CD4-positive, alpha-beta T cell treated with Interleukin-17A for 1 hour (primary cell): ENCODE measurements around the gene CCDC126.
"Not testable (repeated sequence)": the region's sequence is repeated elsewhere in the genome, so short reads cannot be mapped to it uniquely, and the experiment has no call there.

Experiments
- DNase-seq: peaks from one replicate; pipeline ENCODE4 v3.0.0-alpha.2; 2020

Gene CCDC126

DNA sequence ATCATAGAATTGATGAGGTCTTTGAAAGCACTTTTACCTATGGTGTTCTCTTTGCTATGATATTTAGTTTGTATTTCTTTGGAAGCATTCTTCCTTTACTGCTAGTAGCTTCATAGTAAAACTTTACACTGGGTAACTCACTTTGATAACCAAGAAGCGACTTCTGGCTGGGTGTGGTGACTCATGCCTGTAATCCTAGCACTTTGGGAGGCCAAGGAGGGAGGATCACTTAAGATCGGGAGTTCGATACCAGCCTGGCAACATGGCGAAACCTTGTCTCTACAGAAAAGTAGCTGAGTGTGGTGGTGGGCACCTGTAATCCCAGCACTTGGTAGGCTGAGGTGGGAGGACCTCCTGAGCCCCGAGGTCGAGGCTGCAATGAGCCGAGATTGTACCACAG lies 36.2 kb downstream of the CCDC126 start:
- DNase-seq = no peak

- DNase-seq = no peak
Measured at GRCh38 chr7:23645822-23646221, 48.6 kb downstream of the CCDC126 start.

- DNase-seq = no peak
Measured at GRCh38 chr7:23653942-23654341, 56.8 kb downstream of the CCDC126 start.

GRCh38 chr7:23654508-23654907 lies 57.3 kb downstream of the CCDC126 start:
- no peak for DNase-seq

GRCh38 chr7:23655433-23655832 lies 58.3 kb downstream of the CCDC126 start:
- no peak for DNase-seq

- DNase-seq = no peak
Measured at GRCh38 chr7:23658831-23659427, 61.7 kb downstream of the CCDC126 start.

DNA sequence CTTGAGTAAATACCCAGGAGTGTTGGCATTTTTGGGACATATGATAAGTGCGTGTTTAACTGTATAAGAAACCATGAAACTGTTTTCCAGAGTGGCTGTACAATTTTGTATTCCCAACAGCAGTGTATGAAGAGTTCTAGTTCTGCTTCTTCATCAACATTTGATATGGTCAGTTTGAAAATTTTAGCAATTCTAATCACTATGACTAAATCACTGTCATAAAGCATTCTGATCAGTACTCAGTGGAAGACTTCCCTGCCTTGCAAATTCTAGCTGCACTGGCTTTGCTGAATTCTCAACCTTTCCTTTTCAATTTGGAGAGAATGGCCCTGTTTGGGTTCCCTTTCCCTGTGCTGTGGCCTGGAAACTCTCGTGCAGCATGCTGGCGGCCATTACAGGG lies 64.2 kb downstream of the CCDC126 start:
- no peak for DNase-seq

DNA sequence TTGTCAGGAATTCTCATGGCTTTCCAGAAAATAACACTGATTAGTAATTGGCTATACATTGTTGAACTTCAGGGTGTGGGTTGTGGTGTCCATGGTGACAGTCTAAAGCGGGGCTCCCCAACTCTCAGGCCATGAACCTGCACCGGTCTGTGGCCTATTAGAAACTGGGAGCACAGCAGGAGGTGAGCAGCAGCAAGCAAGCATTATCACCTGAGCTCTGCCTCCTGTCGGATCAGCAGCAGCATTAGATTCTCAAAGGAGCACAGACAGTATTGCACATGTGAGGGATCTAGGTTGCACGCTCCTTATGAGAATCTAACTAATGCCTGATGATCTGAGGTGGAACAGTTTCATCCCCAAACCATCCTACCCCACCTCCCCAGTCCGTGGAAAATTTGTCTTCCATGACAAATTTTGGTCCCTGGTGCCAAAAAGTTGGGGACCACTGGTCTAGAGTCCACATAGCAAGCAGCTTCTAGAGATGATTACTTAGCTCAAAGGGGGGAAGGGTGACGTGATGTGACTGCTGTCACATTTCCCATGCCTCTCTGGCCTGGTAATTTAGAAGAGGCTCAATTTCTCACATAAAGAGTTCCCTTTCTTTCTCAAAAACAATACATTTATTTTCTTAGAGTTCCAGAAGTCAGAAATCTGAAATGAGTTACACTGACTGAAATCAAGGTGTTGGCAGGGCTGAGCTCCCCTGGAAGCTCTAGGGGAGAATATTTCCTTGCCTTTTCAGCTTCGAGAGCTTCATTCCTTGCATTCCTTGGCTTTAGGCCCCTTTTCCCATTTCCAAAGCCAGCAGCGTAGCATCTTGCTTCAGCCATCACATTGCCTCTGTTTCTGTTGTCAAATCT lies 65.2 kb downstream of the CCDC126 start:
- DNase-seq = no peak

- DNase-seq = no peak
Measured at GRCh38 chr7:23662984-23663313, 65.8 kb downstream of the CCDC126 start.

- DNase-seq = no peak
Measured at GRCh38 chr7:23664122-23664521, 66.9 kb downstream of the CCDC126 start.

DNA sequence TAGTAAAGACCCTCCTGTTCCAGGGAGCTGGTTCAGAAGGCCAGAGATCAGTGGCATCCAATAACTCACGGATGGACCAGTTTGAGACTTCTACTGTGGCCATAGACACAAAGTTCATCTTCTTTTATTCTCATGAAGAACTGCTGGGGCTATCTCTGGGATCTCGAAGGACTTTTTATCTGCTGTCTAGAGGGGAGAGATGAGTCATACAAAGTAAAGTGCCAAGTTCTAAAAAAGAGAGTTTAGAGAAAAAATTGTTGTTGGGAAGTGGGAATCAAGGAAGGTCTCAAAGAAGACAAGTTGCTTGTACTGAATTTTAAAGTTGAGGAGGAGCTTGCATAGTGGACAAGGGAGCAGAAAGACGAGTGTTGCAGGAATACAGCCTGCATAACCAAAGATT lies 74.9 kb downstream of the CCDC126 start:
- no peak for DNase-seq

GRCh38 chr7:23679898-23680413 lies 82.8 kb downstream of the CCDC126 start, which contains the start of gene FAM221A:
Gene FAM221A, plus strand, starts transcription at chr7:23680199. Its CDS starts 20 bp downstream, at chr7:23680219.
- peak; percentile 83 for DNase-seq

DNA sequence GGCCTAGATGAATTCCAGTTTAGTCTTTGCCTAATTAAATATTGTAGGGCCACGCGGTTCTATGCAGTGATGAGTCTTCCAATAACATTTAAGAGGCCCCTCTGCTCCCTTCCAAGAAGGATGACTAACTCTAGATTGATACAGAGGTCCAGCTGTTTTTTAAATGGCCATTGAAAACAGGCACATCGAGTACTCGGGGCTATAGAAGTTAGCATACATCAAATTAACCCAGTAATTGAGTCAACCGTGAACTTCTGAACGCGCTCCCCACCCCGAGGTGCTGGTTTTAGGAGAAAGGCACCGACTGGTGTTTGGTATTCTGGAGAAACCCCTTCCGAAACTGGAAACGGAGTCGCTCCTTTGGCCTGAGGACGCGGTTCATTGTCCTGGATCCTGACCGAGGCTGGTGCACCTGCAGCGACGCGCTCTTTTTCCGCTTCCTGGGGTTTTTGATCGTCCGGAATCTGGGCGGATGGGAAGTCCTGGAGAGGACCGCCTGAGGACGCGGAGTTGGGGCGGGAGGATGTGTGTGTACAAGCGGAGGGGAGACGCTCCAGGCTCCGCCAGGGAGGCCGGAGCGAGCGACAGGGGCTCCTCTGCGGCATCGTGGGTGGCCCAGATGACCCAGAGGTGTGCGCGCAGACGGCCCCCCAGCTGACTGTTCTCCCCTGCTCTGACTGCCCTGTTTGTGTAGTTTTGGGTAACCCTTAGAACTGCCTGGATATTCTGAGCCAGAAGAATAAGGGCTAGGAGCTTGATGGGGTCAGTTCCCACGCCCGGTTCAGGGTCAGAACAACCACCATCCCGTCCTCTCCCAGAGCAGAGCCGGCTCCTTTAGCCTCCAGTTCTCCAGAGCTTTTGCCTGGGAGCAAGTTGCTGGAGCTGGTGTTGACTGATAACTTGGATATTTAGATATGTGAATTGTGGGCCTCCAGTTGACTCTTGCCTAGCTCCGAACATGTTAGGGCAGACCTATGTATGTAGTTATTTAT lies 83.5 kb downstream of the CCDC126 start:
- DNase-seq = peak; percentile 59

- not testable (repeated sequence) for DNase-seq
Measured at GRCh38 chr7:23684041-23684440, 86.9 kb downstream of the CCDC126 start.

DNA sequence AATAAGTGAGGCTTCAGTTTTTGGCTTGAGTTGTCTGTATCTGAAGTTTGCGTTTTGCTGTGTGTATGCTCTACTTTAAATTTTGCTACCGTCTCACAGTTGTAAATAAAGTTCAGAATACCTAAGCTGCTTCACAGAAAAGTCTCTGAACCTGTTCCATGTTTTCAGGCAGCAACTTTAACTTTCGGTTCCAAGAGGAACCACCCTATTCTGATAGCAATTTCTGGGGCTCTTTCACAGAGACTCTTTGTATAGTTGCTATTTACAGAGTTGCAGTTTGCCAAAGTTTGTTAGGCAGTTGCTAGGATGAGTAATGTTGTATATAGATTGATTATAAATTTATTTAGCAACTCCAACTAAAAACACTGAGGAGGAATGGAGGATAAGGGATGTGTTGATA lies 88.5 kb downstream of the CCDC126 start:
- DNase-seq = no peak

DNA sequence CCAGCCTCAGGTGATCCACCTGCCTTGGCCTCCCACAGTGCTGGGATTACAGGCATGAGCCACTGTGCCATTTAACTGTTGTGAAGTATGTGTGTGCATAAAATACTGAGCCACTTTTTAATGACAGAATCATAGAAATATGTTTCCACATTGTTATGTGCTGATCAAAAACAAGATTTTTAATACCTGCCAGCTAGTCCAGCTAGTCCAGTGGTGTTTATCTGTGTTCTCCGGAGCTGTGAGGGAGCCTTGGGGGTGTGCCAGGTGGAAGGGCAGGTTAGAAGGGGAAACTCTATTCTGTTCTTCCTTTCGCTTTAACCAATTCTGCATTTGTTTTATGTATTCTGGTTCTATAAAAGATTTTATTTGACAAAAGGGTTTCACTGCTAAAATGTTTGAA lies 89.8 kb downstream of the CCDC126 start:
- no peak for DNase-seq

DNA sequence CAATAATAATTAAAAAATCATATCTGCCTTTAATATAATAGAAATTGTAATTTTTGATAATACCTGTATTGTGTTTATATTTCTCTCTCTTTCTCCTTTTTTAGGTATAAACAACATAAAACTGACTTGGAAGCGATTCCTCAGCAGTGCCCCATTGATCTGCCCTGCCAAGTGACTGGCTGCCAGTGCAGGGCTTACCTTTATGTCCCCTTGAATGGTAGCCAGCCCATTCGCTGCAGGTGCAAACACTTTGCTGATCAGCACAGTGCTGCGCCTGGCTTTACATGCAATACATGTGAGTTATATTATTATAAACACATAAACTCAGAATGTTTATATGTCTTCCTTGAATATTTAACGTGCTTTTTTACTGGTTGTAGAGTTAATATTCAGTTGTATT lies 92.0 kb downstream of the CCDC126 start:
- no peak for DNase-seq

DNA sequence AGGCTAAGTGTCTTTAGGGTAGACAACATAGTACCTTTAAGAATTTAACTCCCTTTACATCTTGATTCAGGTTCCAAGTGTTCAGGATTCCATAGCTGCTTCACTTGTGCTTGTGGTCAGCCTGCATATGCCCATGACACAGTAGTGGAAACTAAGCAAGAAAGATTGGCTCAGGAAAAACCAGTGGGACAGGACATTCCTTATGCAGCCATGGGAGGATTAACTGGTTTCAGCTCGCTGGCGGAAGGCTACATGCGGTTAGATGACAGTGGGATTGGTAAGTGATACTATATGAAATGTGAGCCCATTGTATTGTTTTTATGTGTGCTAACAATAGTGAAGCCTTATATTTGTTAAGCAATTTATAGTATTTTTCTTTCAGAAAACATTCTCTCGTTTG lies 94.1 kb downstream of the CCDC126 start:
- DNase-seq = no peak

GRCh38 chr7:23693224-23693623 lies 96.0 kb downstream of the CCDC126 start:
- DNase-seq = no peak
